Measurements from ENCODE around the gene YIPF2.

DNA sequence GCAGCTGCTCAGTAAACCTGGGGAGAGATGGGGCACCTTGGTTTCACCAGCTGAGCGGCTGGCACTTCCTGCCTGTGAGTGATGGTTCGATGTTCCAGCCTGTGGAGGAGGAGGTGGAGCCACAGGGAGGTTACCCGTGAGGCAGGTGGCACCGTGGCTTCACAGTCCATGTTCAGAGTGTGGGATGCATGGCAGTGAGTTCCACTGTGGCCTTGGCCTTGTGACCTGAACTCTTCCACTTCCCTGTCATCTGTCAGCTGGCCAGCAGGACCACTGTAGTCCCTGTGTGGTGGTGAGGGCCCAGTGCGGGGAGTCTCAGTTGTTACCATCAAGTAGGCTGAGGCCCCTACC lies 49.3 kb upstream of the YIPF2 start:
- TF ChIP-seq, protein P1, sequence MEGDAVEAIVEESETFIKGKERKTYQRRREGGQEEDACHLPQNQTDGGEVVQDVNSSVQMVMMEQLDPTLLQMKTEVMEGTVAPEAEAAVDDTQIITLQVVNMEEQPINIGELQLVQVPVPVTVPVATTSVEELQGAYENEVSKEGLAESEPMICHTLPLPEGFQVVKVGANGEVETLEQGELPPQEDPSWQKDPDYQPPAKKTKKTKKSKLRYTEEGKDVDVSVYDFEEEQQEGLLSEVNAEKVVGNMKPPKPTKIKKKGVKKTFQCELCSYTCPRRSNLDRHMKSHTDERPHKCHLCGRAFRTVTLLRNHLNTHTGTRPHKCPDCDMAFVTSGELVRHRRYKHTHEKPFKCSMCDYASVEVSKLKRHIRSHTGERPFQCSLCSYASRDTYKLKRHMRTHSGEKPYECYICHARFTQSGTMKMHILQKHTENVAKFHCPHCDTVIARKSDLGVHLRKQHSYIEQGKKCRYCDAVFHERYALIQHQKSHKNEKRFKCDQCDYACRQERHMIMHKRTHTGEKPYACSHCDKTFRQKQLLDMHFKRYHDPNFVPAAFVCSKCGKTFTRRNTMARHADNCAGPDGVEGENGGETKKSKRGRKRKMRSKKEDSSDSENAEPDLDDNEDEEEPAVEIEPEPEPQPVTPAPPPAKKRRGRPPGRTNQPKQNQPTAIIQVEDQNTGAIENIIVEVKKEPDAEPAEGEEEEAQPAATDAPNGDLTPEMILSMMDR (IDR thresholded peaks at IDR 0.05; ENCODE audit: insufficient read depth, low read length), result no peak
- TF ChIP-seq, protein P2, sequence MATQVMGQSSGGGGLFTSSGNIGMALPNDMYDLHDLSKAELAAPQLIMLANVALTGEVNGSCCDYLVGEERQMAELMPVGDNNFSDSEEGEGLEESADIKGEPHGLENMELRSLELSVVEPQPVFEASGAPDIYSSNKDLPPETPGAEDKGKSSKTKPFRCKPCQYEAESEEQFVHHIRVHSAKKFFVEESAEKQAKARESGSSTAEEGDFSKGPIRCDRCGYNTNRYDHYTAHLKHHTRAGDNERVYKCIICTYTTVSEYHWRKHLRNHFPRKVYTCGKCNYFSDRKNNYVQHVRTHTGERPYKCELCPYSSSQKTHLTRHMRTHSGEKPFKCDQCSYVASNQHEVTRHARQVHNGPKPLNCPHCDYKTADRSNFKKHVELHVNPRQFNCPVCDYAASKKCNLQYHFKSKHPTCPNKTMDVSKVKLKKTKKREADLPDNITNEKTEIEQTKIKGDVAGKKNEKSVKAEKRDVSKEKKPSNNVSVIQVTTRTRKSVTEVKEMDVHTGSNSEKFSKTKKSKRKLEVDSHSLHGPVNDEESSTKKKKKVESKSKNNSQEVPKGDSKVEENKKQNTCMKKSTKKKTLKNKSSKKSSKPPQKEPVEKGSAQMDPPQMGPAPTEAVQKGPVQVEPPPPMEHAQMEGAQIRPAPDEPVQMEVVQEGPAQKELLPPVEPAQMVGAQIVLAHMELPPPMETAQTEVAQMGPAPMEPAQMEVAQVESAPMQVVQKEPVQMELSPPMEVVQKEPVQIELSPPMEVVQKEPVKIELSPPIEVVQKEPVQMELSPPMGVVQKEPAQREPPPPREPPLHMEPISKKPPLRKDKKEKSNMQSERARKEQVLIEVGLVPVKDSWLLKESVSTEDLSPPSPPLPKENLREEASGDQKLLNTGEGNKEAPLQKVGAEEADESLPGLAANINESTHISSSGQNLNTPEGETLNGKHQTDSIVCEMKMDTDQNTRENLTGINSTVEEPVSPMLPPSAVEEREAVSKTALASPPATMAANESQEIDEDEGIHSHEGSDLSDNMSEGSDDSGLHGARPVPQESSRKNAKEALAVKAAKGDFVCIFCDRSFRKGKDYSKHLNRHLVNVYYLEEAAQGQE (IDR thresholded peaks at IDR 0.05; ENCODE audit: insufficient replicate concordance, low read depth), result no peak

Data from HL-60 (cell line).